Stimulated activated CD8-positive, alpha-beta memory T cell treated with anti-CD3 and anti-CD28 coated beads, Interleukin-15, amount 100 ng/mL, for 48 hours (primary cell): ENCODE measurements around the gene CD276.
"Not testable (repeated sequence)": the region's sequence is repeated elsewhere in the genome, so short reads cannot be mapped to it uniquely, and the experiment has no call there.

Experiments
- DNase-seq, 2 donors: peaks; one replicate each; pipeline ENCODE4 v3.0.0-alpha.2; 2020; ENCODE audit warnings: low read depth in 2 of 2

Gene CD276

GRCh38 chr15:73683777-73684580, at the start of gene CD276:
TSS of gene CD276 (plus strand) at chr15:73684383. CDS start at chr15:73699640, 15,257 bp downstream.
- no peak for DNase-seq

GRCh38 chr15:73637527-73637926, 46.7 kb upstream of the CD276 start:
- no peak for DNase-seq

GRCh38 chr15:73639464-73639863, 44.7 kb upstream of the CD276 start:
- not testable (repeated sequence) for DNase-seq

- no peak for DNase-seq
These were observed 36.7 kb upstream of the CD276 start for GRCh38 chr15:73647259-73648013.

- no peak for DNase-seq
These were observed 36.2 kb upstream of the CD276 start for GRCh38 chr15:73648014-73648295.

- DNase-seq: no peak
These were observed 33.6 kb upstream of the CD276 start for GRCh38 chr15:73650416-73651126.

GRCh38 chr15:73654659-73655058, 29.5 kb upstream of the CD276 start:
- DNase-seq: no peak

- DNase-seq: no peak
These were observed 28.5 kb upstream of the CD276 start for GRCh38 chr15:73655724-73656123.

GRCh38 chr15:73658645-73659044, 25.5 kb upstream of the CD276 start:
- no peak for DNase-seq

GRCh38 chr15:73660455-73660854, 23.7 kb upstream of the CD276 start:
- no peak for DNase-seq

- DNase-seq: no peak
These were observed 9.6 kb upstream of the CD276 start for GRCh38 chr15:73674587-73674986.

GRCh38 chr15:73677146-73677607, 7.0 kb upstream of the CD276 start:
- DNase-seq: no peak

GRCh38 chr15:73677733-73678132, 6.5 kb upstream of the CD276 start:
- no peak for DNase-seq

- DNase-seq: no peak
These were observed 5.7 kb upstream of the CD276 start for GRCh38 chr15:73678498-73678897.

- DNase-seq: no peak
These were observed 5.0 kb upstream of the CD276 start for GRCh38 chr15:73679180-73679579.

- DNase-seq: no peak
These were observed 4.2 kb upstream of the CD276 start for GRCh38 chr15:73679964-73680363.

GRCh38 chr15:73680549-73680948, 3.6 kb upstream of the CD276 start:
- no peak for DNase-seq

GRCh38 chr15:73681063-73681462, 3.1 kb upstream of the CD276 start:
- DNase-seq: no peak

- no peak for DNase-seq
These were observed 2.2 kb upstream of the CD276 start for GRCh38 chr15:73681856-73682599.

- DNase-seq: no peak
These were observed 1.5 kb upstream of the CD276 start for GRCh38 chr15:73682600-73683090.

GRCh38 chr15:73683257-73683776, 866 bp upstream of the CD276 start:
- DNase-seq: no peak
